Ureter (tissue), 1 donor: ENCODE data around the gene XXYLT1. TPM values are rescaled to one million over a fixed set of nuclear protein-coding genes. Genes with fewer than 3 reads are reported as not detected.
"Not testable (repeated sequence)": the region's sequence is repeated elsewhere in the genome, so short reads cannot be mapped to it uniquely, and the experiment has no call there.

Experiments
- DNase-seq: peaks from one replicate; pipeline ENCODE4 v3.0.0-alpha.2; 2020; ENCODE audit warnings: low spot score
- total RNA-seq: library from RNA; stranded (reverse); gene quantifications from one replicate; pipeline ENCODE4 v1.2.4, GENCODE V29; 2023
- donor health status: DM: yes; HTN: yes; CAD: no.

Gene XXYLT1
- total RNA-seq, 1 donor from 2014 or later: 19.7 TPM

- no peak for DNase-seq
Observed at GRCh38 chr3:195113048-195113447, 157.9 kb downstream of the XXYLT1 start.

- no peak for DNase-seq
Observed at GRCh38 chr3:195112361-195112791, 158.6 kb downstream of the XXYLT1 start.

GRCh38 chr3:195111766-195112165, 159.2 kb downstream of the XXYLT1 start:
- DNase-seq: no peak

GRCh38 chr3:195111319-195111705, 159.6 kb downstream of the XXYLT1 start:
- no peak for DNase-seq

GRCh38 chr3:195110647-195111318, 160.2 kb downstream of the XXYLT1 start:
- DNase-seq: no peak

GRCh38 chr3:195109098-195109657, 161.8 kb downstream of the XXYLT1 start:
- DNase-seq: no peak

GRCh38 chr3:195107593-195107992, 163.4 kb downstream of the XXYLT1 start:
- DNase-seq: no peak

- not testable (repeated sequence) for DNase-seq
Observed at GRCh38 chr3:195107031-195107430, 163.9 kb downstream of the XXYLT1 start.

- DNase-seq: no peak
Observed at GRCh38 chr3:195106418-195106906, 164.5 kb downstream of the XXYLT1 start.

GRCh38 chr3:195105841-195106417, 165.0 kb downstream of the XXYLT1 start:
- no peak for DNase-seq

GRCh38 chr3:195105389-195105788, 165.6 kb downstream of the XXYLT1 start:
- DNase-seq: no peak

- DNase-seq: no peak
Observed at GRCh38 chr3:195104340-195104739, 166.6 kb downstream of the XXYLT1 start.

GRCh38 chr3:195103623-195104022, 167.3 kb downstream of the XXYLT1 start:
- DNase-seq: no peak

- no peak for DNase-seq
Observed at GRCh38 chr3:195102609-195103467, 168.1 kb downstream of the XXYLT1 start.

GRCh38 chr3:195101927-195102608, 168.9 kb downstream of the XXYLT1 start:
- DNase-seq: no peak

GRCh38 chr3:195101001-195101583, 169.9 kb downstream of the XXYLT1 start:
- no peak for DNase-seq

- no peak for DNase-seq
Observed at GRCh38 chr3:195099951-195100785, 170.8 kb downstream of the XXYLT1 start.

GRCh38 chr3:195098741-195099525, 172.0 kb downstream of the XXYLT1 start:
- no peak for DNase-seq
